H1 (cell line): ENCODE measurements around the gene TLR9. TPM values are rescaled to one million over a fixed set of nuclear protein-coding genes. Genes with fewer than 3 reads are reported as not detected.

Experiments
- CTCF ChIA-PET: fragments of 300-600 bp; sonication (Branson Sonifier 250); formaldehyde crosslinking; loops from one replicate; lab custom pipeline; 2021; ENCODE audit not compliant: partially characterized antibody; lab: Charles Lee
- POLR2A ChIA-PET: fragments of 300-600 bp; sonication (Branson Sonifier 250); formaldehyde crosslinking; loops from one replicate; lab custom pipeline; 2021; ENCODE audit warnings: inconsistent platforms; ENCODE audit not compliant: partially characterized antibody; lab: Charles Lee
- DNase-seq, 2 experiments: peaks; one replicate each; pipeline versions ENCODE4 v3.0.0 to v3.0.0-alpha.2; 2010 to 2022; ENCODE audit warnings: low spot score in 2 of 2, low read depth in 1 of 2, mixed read lengths in 1 of 2
- FAIRE-seq: peaks from 2 replicates; lab custom pipeline; 2011; peaks lifted over from hg19 to GRCh38; lab: Jason Lieb, UNC
- H2AFZ ChIP-seq: 2 replicates; pipeline ENCODE4 v1.8.1; 2012; ENCODE audit warnings: low read length, inconsistent platforms
- H2AK5ac ChIP-seq: 2 replicates; pipeline ENCODE4 v1.6.1; 2013; ENCODE audit warnings: low read depth, low read length
- H2BK120ac ChIP-seq: replicated peaks from 2 replicates; pipeline ENCODE3; 2013; ENCODE audit warnings: low read depth, low read length, inconsistent platforms
- H2BK12ac ChIP-seq: 2 replicates; pipeline ENCODE4 v1.6.1; 2013; ENCODE audit warnings: low read depth, low read length
- H2BK15ac ChIP-seq: 2 replicates; pipeline ENCODE4 v1.6.1; 2013; ENCODE audit warnings: low read length
- H2BK20ac ChIP-seq: 2 replicates; pipeline ENCODE4 v1.6.1; 2013; ENCODE audit warnings: low read length
- H2BK5ac ChIP-seq: 2 replicates; pipeline ENCODE4 v1.6.1; 2013; ENCODE audit warnings: low read depth, low read length
- H3K14ac ChIP-seq: 2 replicates; pipeline ENCODE4 v1.6.1; 2013; ENCODE audit warnings: inconsistent platforms; ENCODE audit not compliant: insufficient read length
- H3K18ac ChIP-seq: 2 replicates; pipeline ENCODE4 v1.6.1; 2013; ENCODE audit warnings: low read length; ENCODE audit errors: extremely low read depth
- H3K23ac ChIP-seq: 2 replicates; pipeline ENCODE4 v1.6.1; 2013; ENCODE audit warnings: inconsistent platforms; ENCODE audit not compliant: insufficient read length
- H3K23me2 ChIP-seq: 2 replicates; pipeline ENCODE4 v1.6.1; 2013; ENCODE audit warnings: low read depth, low read length
- H3K27ac ChIP-seq: 2 replicates; pipeline ENCODE4 v1.6.1; 2011; ENCODE audit warnings: low read depth, low read length, inconsistent platforms
- H3K27me3 ChIP-seq, 4 experiments: replicated peaks in 1 of 4; 1 replicate in 1 of 4; 2 replicates in 3 of 4; pipeline versions ENCODE4 v1.6.1 to v1.8.1; 2011 to 2013; ENCODE audit warnings: low read length in 3 of 4, mild to moderate bottlenecking in 3 of 4, inconsistent platforms in 2 of 4, mixed read lengths in 2 of 4, moderate library complexity in 1 of 4; ENCODE audit not compliant: control insufficient read depth in 3 of 4, insufficient read depth in 3 of 4; ENCODE audit errors: extremely low read depth in 1 of 4
- H3K36me3 ChIP-seq, 4 experiments: 2 replicates each; pipeline versions ENCODE4 v1.6.1 to v1.8.1; 2011 to 2013; ENCODE audit warnings: mild to moderate bottlenecking in 4 of 4, low read length in 3 of 4, moderate library complexity in 2 of 4, control low read depth in 1 of 4, inconsistent platforms in 1 of 4; ENCODE audit not compliant: insufficient read depth in 4 of 4, control insufficient read depth in 2 of 4
- H3K4ac ChIP-seq: replicated peaks from 2 replicates; pipeline ENCODE3; 2013; ENCODE audit warnings: low read length, low read depth, mixed read lengths, inconsistent platforms; ENCODE audit not compliant: insufficient read length
- H3K4me1 ChIP-seq, 4 experiments: replicated peaks in 1 of 4; 1 replicate in 1 of 4; 2 replicates in 3 of 4; pipeline versions ENCODE4 v1.6.1 to v1.8.1; 2011 to 2013; ENCODE audit warnings: low read length in 3 of 4, inconsistent platforms in 2 of 4, mixed read lengths in 1 of 4; ENCODE audit not compliant: insufficient read depth in 4 of 4, control insufficient read depth in 3 of 4
- H3K4me2 ChIP-seq, 2 experiments: 2 replicates each; pipeline versions ENCODE4 v1.6.1 to v1.8.1; 2011 to 2013; ENCODE audit warnings: low read depth in 2 of 2, low read length in 2 of 2, control low read depth in 1 of 2, inconsistent platforms in 1 of 2, mild to moderate bottlenecking in 1 of 2; ENCODE audit not compliant: insufficient read depth in 1 of 2
- H3K4me3 ChIP-seq, 4 experiments: fragments of 200-600, 300-600 bp in 1 of 4; sonication (generic), shearing (Covaris generic), sonication (Bioruptor Twin) in 1 of 4; 2 replicates each; pipeline versions ENCODE4 v1.5.1 to v1.8.1; 2011 to 2016; ENCODE audit warnings: low read length in 4 of 4, low read depth in 3 of 4, control low read depth in 2 of 4, inconsistent platforms in 2 of 4, mild to moderate bottlenecking in 2 of 4, mixed read lengths in 1 of 4, moderate library complexity in 1 of 4; ENCODE audit not compliant: insufficient read depth in 2 of 4; ENCODE audit errors: extremely low read depth in 1 of 4
- H3K56ac ChIP-seq: replicated peaks from 2 replicates; pipeline ENCODE3; 2013; ENCODE audit warnings: low read depth, mild to moderate bottlenecking, mixed read lengths, low read length, inconsistent platforms; ENCODE audit not compliant: insufficient read length
- H3K79me1 ChIP-seq: 2 replicates; pipeline ENCODE4 v1.6.1; 2013; ENCODE audit warnings: low read depth, low read length, control low read depth
- H3K79me2 ChIP-seq, 2 experiments: 2 replicates each; pipeline versions ENCODE4 v1.6.1 to v1.8.1; 2012 to 2013; ENCODE audit warnings: low read length in 2 of 2, mild to moderate bottlenecking in 2 of 2, inconsistent platforms in 1 of 2; ENCODE audit not compliant: insufficient read depth in 2 of 2, control insufficient read depth in 1 of 2
- H3K9ac ChIP-seq, 4 experiments: replicated peaks in 1 of 4; 1 replicate in 1 of 4; 2 replicates in 3 of 4; pipeline versions ENCODE4 v1.6.1 to v1.8.1; 2011 to 2013; ENCODE audit warnings: low read depth in 3 of 4, low read length in 3 of 4, control low read depth in 2 of 4, mild to moderate bottlenecking in 2 of 4, moderate library complexity in 2 of 4, inconsistent platforms in 1 of 4; ENCODE audit errors: extremely low read depth in 1 of 4
- H3K9me3 ChIP-seq, 2 experiments: 2 replicates each; pipeline versions ENCODE4 v1.6.1 to v1.8.1; 2012 to 2013; ENCODE audit warnings: mild to moderate bottlenecking in 2 of 2, moderate library complexity in 2 of 2, control low read depth in 1 of 2, inconsistent platforms in 1 of 2, low read depth in 1 of 2, low read length in 1 of 2, mixed read lengths in 1 of 2; ENCODE audit not compliant: insufficient read depth in 2 of 2
- H4K20me1 ChIP-seq, 2 experiments: replicated peaks in 1 of 2; 2 replicates each; pipeline versions ENCODE3 to v1.8.1; 2011 to 2013; ENCODE audit warnings: inconsistent platforms in 2 of 2, low read length in 2 of 2, mild to moderate bottlenecking in 1 of 2; ENCODE audit not compliant: insufficient read depth in 2 of 2, control insufficient read depth in 1 of 2
- H4K5ac ChIP-seq: 2 replicates; pipeline ENCODE4 v1.6.1; 2013; ENCODE audit warnings: low read length, low read depth, mixed read lengths, inconsistent platforms; ENCODE audit not compliant: insufficient read length
- H4K8ac ChIP-seq: 2 replicates; pipeline ENCODE4 v1.8.0; 2013; ENCODE audit warnings: mild to moderate bottlenecking, moderate library complexity, low read length, inconsistent platforms; ENCODE audit not compliant: insufficient read depth; ENCODE audit errors: extremely low read depth
- H4K91ac ChIP-seq: replicated peaks from 2 replicates; pipeline ENCODE3; 2013; ENCODE audit warnings: low read length, mixed read lengths, inconsistent platforms; ENCODE audit not compliant: insufficient read length
- ASH2L ChIP-seq: fragments of 200-600, 300-600 bp; sonication (generic); IDR thresholded peaks from one replicate; pipeline ENCODE4 v1.7.1; 2017; ENCODE audit warnings: low read length
- FOSL1 ChIP-seq: IDR thresholded peaks from 2 replicates; pipeline ENCODE4 v1.6.1; 2011; ENCODE audit warnings: mild to moderate bottlenecking, low read depth, low read length, moderate library complexity; ENCODE audit not compliant: insufficient read depth
- KDM1A ChIP-seq: fragments of 200-600, 300-600 bp; sonication (generic); IDR thresholded peaks from 2 replicates; pipeline ENCODE4 v1.7.1; 2016; ENCODE audit warnings: mild to moderate bottlenecking, low read length, borderline replicate concordance
- NANOG ChIP-seq: IDR thresholded peaks from 2 replicates; pipeline ENCODE4 v1.6.1; 2011; ENCODE audit warnings: low read length, low read depth, mild to moderate bottlenecking, inconsistent platforms; ENCODE audit not compliant: insufficient read depth, poor library complexity, severe bottlenecking
- NRF1 ChIP-seq: IDR thresholded peaks from 2 replicates; pipeline ENCODE4 v1.6.1; 2011; ENCODE audit warnings: mild to moderate bottlenecking, low read depth, low read length, improper control_type of control experiment
- RAD21 ChIP-seq, 2 experiments: IDR thresholded peaks in 1 of 2; conservative IDR thresholded peaks in 1 of 2; 2 replicates each; pipeline ENCODE4 v1.6.1; 2011; ENCODE audit warnings: low read depth in 2 of 2, low read length in 2 of 2, improper control_type of control experiment in 1 of 2, inconsistent platforms in 1 of 2, mild to moderate bottlenecking in 1 of 2, moderate library complexity in 1 of 2
- TAF1 ChIP-seq: IDR thresholded peaks from 2 replicates; pipeline ENCODE4 v1.6.1; 2011; ENCODE audit warnings: mild to moderate bottlenecking, low read depth, low read length
- TAF7 ChIP-seq: optimal IDR thresholded peaks from 2 replicates; pipeline ENCODE3; 2011; ENCODE audit warnings: low read depth, mild to moderate bottlenecking, inconsistent platforms, low read length, moderate library complexity, borderline replicate concordance
- YY1 ChIP-seq: IDR thresholded peaks from 2 replicates; pipeline ENCODE4 v1.6.1; 2011; ENCODE audit warnings: low read depth, mild to moderate bottlenecking, low read length
- WGBS, 2 experiments: shearing (Covaris generic) in 1 of 2; methylation state at CpG; one replicate each; pipeline versions ENCODE4 v1.1.6 to v1.1.7; 2013 to 2015; ENCODE audit warnings: low lambda C conversion rate in 2 of 2, mixed read lengths in 2 of 2, inconsistent platforms in 1 of 2, low coverage in 1 of 2, missing lambda C conversion rate in 1 of 2; ENCODE audit not compliant: insufficient replicate concordance in 2 of 2, insufficient coverage in 1 of 2, insufficient read length in 1 of 2; ENCODE audit errors: extremely low coverage in 1 of 2, missing lambda C conversion rate in 1 of 2; 5-methylcytosine and 5-hydroxymethylcytosine counted together
- polyA plus RNA-seq, 7 experiments: library from polyadenylated mRNA; depleted of rRNA in 3 of 7; stranded (reverse) in 5 of 7; unstranded in 2 of 7; fragments of >200 nt in 5 of 7; fragments of 200-250 nt in 2 of 7; gene quantifications; 1 replicate in 5 of 7; 2 replicates in 1 of 7; 4 replicates in 1 of 7; pipeline versions ENCODE4 v1.2.1 to v1.2.3, GENCODE V29; 2011 to 2013; ENCODE audit warnings: missing spikeins in 2 of 7, mixed read lengths in 2 of 7
- total RNA-seq: library from RNA; stranded (reverse); fragmentation: NEBNext Ultra II Directional; extraction: Animal tissue kit (Norgen Biotek cat#: 25700); gene quantifications from 2 replicates; pipeline ENCODE4 v1.2.1, GENCODE V29; 2021
- TF ChIP-seq, protein P1 (sequence below): IDR thresholded peaks from 2 replicates; pipeline ENCODE4 v1.6.1; 2012; ENCODE audit warnings: low read length, inconsistent platforms
- TF ChIP-seq, protein P2 (sequence below): IDR thresholded peaks from 2 replicates; pipeline ENCODE4 v1.6.1; 2011; ENCODE audit warnings: low read depth, mild to moderate bottlenecking, low read length; ENCODE audit not compliant: insufficient read depth

Gene TLR9
- total and polyA plus RNA-seq, 2 of the 8 experiments (the other 6 are each of a cell fraction or from before 2014, with no cell fraction given), result 0.05 TPM; not detected in 1

DNA sequence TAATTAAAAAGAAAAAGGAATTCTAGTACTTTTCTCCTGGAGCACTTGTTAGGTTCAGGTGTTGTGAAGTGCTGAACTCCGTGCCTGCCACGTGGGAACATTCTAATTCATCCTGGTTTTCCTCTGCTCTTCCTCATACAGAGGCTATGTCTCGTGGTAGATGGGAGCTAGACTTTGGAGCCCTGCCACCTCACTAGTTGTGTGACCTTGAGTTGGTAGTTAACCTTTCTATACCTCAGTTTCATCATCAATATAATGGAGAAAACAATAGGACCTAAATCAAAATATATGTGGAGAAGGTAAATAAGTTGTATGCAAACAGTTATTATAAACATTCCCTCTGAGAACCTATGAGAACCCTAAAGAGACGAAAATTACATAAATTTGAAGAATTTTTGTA, 16.9 kb downstream of the TLR9 start:
- Histone ChIP-seq H3K4me2 (no peak overlapping the region), H3K4me1 (no peaks in the 10 kb centered on the region), H3K14ac (no peak overlapping the region), H3K4me3 (no peak overlapping the region), H2BK20ac (no peak overlapping the region), H3K79me1 (no peaks in the 10 kb centered on the region), H2BK120ac (no peak overlapping the region), H2AK5ac (no peak overlapping the region), H4K8ac (no peak overlapping the region), H3K36me3 (peaks cover 47 to 94% (median 85%) of the 10 kb centered on the region in 4 experiments), H4K91ac (no peak overlapping the region), H2AFZ (no peak overlapping the region), H3K18ac (no peak overlapping the region), H4K5ac (no peak overlapping the region), H3K27me3 (no peaks in the 10 kb centered on the region), H3K27ac (no peak overlapping the region), H3K79me2 (no peaks in the 10 kb centered on the region), H2BK15ac (no peak overlapping the region), H3K56ac (no peak overlapping the region), H4K20me1 (peaks cover 0 to 8% of the 10 kb centered on the region in 2 experiments), H3K4ac (no peak overlapping the region), H3K9ac (no peak overlapping the region), H2BK12ac (no peak overlapping the region), H3K23me2 (no peaks in the 10 kb centered on the region), H2BK5ac (no peak overlapping the region), H3K23ac (no peak overlapping the region), H3K9me3 (no peaks in the 10 kb centered on the region)
- ChIA-PET CTCF (interaction anchor here (0.7 to 20.4 kb wide), 9 partner anchors 9 to 177 kb away, joined by 3 to 336 read pairs (median 4); partner anchors contain the start of genes TLR9 and TWF2), POLR2A (no interaction called here)
- DNase-seq (no peak), FAIRE-seq (no peak)
- WGBS, 2 experiments, result 92% methylated on average over 4 of the region's 4 CpGs; no CpG with 5 or more reads in 1 of the 2 experiments
- no peak for TF ChIP-seq FOSL1
- TF ChIP-seq, protein P1, sequence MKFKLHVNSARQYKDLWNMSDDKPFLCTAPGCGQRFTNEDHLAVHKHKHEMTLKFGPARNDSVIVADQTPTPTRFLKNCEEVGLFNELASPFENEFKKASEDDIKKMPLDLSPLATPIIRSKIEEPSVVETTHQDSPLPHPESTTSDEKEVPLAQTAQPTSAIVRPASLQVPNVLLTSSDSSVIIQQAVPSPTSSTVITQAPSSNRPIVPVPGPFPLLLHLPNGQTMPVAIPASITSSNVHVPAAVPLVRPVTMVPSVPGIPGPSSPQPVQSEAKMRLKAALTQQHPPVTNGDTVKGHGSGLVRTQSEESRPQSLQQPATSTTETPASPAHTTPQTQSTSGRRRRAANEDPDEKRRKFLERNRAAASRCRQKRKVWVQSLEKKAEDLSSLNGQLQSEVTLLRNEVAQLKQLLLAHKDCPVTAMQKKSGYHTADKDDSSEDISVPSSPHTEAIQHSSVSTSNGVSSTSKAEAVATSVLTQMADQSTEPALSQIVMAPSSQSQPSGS, result no peak
- no peak for TF ChIP-seq TAF7
- TF ChIP-seq KDM1A, result no peak
- no peak for TF ChIP-seq NANOG
- TF ChIP-seq YY1, result no peak
- TF ChIP-seq, protein P2, sequence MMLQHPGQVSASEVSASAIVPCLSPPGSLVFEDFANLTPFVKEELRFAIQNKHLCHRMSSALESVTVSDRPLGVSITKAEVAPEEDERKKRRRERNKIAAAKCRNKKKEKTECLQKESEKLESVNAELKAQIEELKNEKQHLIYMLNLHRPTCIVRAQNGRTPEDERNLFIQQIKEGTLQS, result no peak
- TF ChIP-seq TAF1, result no peak
- no peak for TF ChIP-seq NRF1
- TF ChIP-seq RAD21 (IDR thresholded peaks at IDR 0.05 in 1 of 2, conservative IDR thresholded peaks at IDR 0.05 in 1 of 2; ENCODE audit: low read depth in 2 of 2, low read length in 2 of 2), result no peak
- TF ChIP-seq ASH2L, result no peak
